ENCODE results near the gene NCKAP5.

Gene NCKAP5

DNA sequence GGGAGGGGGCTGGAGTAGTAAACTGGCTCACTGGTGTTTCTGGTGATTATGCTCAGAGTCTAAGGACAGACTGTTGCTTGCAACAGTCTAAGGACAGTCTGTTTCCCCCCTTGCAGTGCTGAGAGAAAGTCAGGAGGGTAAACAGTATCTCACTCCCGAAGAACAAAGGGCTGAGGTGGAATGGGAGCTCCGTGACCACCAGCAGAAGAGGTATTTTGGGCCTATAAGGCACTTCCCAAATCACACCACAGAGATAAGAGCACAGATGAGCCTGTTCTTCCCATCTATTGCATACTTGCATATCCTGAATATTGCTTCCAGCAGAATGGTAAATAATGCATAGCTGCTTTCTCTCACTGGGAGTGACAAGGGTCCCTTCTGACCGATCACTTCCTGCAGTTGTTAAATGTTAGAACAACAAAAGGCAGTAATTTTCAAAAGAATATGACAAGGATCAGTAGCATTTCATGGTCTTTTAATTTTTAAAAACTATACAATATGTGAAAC lies 737.9 kb downstream of the NCKAP5 start:
- TF ChIP-seq CTCF (IDR thresholded peaks at IDR 0.05; ENCODE audit: low read depth, low read length) = no peak
- H3K4me3 ChIP-seq (ENCODE audit: low read depth, low read length) = no peak overlapping the region

DNA sequence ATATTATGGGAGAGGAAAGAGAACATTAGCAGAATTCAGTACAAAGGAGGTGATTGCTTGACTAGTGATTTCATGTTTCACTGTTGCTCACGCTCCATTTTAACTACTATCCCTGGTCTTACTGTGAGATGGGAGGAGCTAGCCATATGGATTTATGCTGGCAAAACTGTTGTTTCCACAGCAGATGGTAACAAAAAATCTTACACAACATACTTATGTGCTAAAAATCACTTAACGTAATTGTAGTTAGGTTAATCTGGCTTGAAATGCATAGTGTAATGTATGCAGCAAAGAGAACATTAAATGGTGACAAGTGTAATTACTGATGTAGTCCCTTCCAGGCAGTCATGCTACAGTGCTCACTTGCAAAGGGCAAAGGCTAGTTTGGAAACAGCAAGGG lies 742.7 kb downstream of the NCKAP5 start:
- H3K4me3 ChIP-seq (ENCODE audit: low read depth, low read length) = no peak overlapping the region
- TF ChIP-seq CTCF (IDR thresholded peaks at IDR 0.05; ENCODE audit: low read depth, low read length) = no peak

- H3K4me3 ChIP-seq (ENCODE audit: low read depth, low read length) = no peak overlapping the region
- TF ChIP-seq CTCF (IDR thresholded peaks at IDR 0.05; ENCODE audit: low read depth, low read length) = no peak
These were observed 743.5 kb downstream of the NCKAP5 start for GRCh38 chr2:132824716-132825115.

- H3K4me3 ChIP-seq (ENCODE audit: low read depth, low read length) = no peak overlapping the region
- no peak for TF ChIP-seq CTCF (IDR thresholded peaks at IDR 0.05; ENCODE audit: low read depth, low read length)
These were observed 752.0 kb downstream of the NCKAP5 start for GRCh38 chr2:132816234-132816633.

- H3K4me3 ChIP-seq (ENCODE audit: low read depth, low read length) = no peak overlapping the region
- TF ChIP-seq CTCF (IDR thresholded peaks at IDR 0.05; ENCODE audit: low read depth, low read length) = no peak
These were observed 752.7 kb downstream of the NCKAP5 start for GRCh38 chr2:132815516-132815915.

GRCh38 chr2:132814651-132815050 lies 753.6 kb downstream of the NCKAP5 start:
- no peak overlapping the region for H3K4me3 ChIP-seq (ENCODE audit: low read depth, low read length)
- TF ChIP-seq CTCF (IDR thresholded peaks at IDR 0.05; ENCODE audit: low read depth, low read length) = no peak

- TF ChIP-seq CTCF (IDR thresholded peaks at IDR 0.05; ENCODE audit: low read depth, low read length) = no peak
- no peak overlapping the region for H3K4me3 ChIP-seq (ENCODE audit: low read depth, low read length)
These were observed 754.8 kb downstream of the NCKAP5 start for GRCh38 chr2:132813422-132813821.
